ENCODE results near the gene MAFB.

DNA sequence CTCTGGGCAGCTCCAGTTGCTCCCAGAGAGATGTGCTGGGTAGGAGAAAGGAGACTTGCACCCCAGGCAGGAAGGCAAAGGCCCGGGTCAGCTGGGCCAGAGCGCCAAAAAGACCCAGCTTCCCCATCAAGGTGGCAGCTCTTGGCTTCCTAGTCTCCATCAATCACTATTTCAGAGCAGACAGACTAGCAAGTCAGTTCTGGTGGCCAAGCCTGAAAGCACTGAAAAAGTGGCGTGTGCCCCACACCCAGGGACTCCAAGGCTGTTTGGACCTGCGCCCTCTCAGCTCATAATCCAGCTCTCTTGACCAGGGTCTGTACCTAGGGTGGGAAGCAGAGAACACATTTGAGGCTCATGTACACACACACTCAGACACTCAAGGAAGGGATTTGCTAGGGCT is 3.7 kb downstream of the MAFB start:
- TF ChIP-seq, protein P1, sequence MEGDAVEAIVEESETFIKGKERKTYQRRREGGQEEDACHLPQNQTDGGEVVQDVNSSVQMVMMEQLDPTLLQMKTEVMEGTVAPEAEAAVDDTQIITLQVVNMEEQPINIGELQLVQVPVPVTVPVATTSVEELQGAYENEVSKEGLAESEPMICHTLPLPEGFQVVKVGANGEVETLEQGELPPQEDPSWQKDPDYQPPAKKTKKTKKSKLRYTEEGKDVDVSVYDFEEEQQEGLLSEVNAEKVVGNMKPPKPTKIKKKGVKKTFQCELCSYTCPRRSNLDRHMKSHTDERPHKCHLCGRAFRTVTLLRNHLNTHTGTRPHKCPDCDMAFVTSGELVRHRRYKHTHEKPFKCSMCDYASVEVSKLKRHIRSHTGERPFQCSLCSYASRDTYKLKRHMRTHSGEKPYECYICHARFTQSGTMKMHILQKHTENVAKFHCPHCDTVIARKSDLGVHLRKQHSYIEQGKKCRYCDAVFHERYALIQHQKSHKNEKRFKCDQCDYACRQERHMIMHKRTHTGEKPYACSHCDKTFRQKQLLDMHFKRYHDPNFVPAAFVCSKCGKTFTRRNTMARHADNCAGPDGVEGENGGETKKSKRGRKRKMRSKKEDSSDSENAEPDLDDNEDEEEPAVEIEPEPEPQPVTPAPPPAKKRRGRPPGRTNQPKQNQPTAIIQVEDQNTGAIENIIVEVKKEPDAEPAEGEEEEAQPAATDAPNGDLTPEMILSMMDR (IDR thresholded peaks at IDR 0.05): no peak
- TF ChIP-seq POLR2A (IDR thresholded peaks at IDR 0.05): no peak

Data from Peyer's patch (tissue), 4 donors.